T47D (cell line): ENCODE measurements around the gene ALG11.
A peak's percentile ranks its signal among the peaks of the same experiment; 100 is the strongest.
"Not testable (repeated sequence)": the region's sequence is repeated elsewhere in the genome, so short reads cannot be mapped to it uniquely, and the experiment has no call there.

ENCODE experiments used
- DNase-seq, 2 experiments: peaks; one replicate each; pipeline versions ENCODE4 v3.0.0 to v3.0.0-alpha.2; 2011 to 2012; ENCODE audit warnings: low read depth in 1 of 2, low spot score in 1 of 2
- JUND ChIP-seq: IDR thresholded peaks from 2 replicates; pipeline ENCODE4 v1.6.1; 2012; ENCODE audit warnings: low read depth
- in situ Hi-C: cut with HindIII; loops from 2 replicates; pipeline ENCODE4 v1.10.0; 2016; ENCODE audit warnings: low sequenced_read_pairs, low pct_unique_long_range_greater_than_20kb

Gene ALG11

GRCh38 chr13:51981355-51981754, 30.8 kb upstream of the ALG11 start:
- in situ Hi-C loops = no loop called here
- no peak for TF ChIP-seq JUND
- DNase-seq = no peak

- in situ Hi-C loops, DNase-seq: not testable (repeated sequence)
These were observed 28.9 kb upstream of the ALG11 start for GRCh38 chr13:51983292-51983691.

- in situ Hi-C loops, DNase-seq: not testable (repeated sequence)
These were observed 27.3 kb upstream of the ALG11 start for GRCh38 chr13:51984904-51985303.

GRCh38 chr13:51988988-51989618, 23.1 kb upstream of the ALG11 start:
- in situ Hi-C loops = no loop called here
- DNase-seq = no peak
- TF ChIP-seq JUND = no peak

GRCh38 chr13:51993713-51994112, 18.5 kb upstream of the ALG11 start:
- in situ Hi-C loops = no loop called here
- TF ChIP-seq JUND = no peak
- no peak for DNase-seq

- in situ Hi-C loops = no loop called here
- DNase-seq = peak in 1 of 2 experiments; percentile 71
- TF ChIP-seq JUND = no peak
These were observed 16.3 kb upstream of the ALG11 start for GRCh38 chr13:51995677-51996551.

GRCh38 chr13:51996641-51997040, 15.6 kb upstream of the ALG11 start:
- in situ Hi-C loops = no loop called here
- DNase-seq = no peak
- TF ChIP-seq JUND = no peak

GRCh38 chr13:51997186-51997585, 15.0 kb upstream of the ALG11 start:
- in situ Hi-C loops = no loop called here
- no peak for DNase-seq
- TF ChIP-seq JUND = no peak

- TF ChIP-seq JUND = no peak
- DNase-seq = peak in 1 of 2 experiments; percentile 76
- in situ Hi-C loops = no loop called here
These were observed 14.4 kb upstream of the ALG11 start for GRCh38 chr13:51997641-51998330.

GRCh38 chr13:51998723-51999509, 13.3 kb upstream of the ALG11 start:
- in situ Hi-C loops = no loop called here
- no peak for TF ChIP-seq JUND
- DNase-seq = peak in 1 of 2 experiments; percentile 81

- peak in 1 of 2 experiments; percentile 67 for DNase-seq
- in situ Hi-C loops = no loop called here
- no peak for TF ChIP-seq JUND
These were observed 12.7 kb upstream of the ALG11 start for GRCh38 chr13:51999510-51999911.

GRCh38 chr13:51999921-52000320, 12.3 kb upstream of the ALG11 start:
- TF ChIP-seq JUND = no peak
- DNase-seq = no peak
- in situ Hi-C loops = no loop called here
